LoVo (cell line): ENCODE measurements around the gene FAM177B.

Experiments used
- DNase-seq: peaks from one replicate; pipeline ENCODE4 v3.0.0-alpha.2; 2016; ENCODE audit warnings: low spot score

The FAM177B gene

DNA sequence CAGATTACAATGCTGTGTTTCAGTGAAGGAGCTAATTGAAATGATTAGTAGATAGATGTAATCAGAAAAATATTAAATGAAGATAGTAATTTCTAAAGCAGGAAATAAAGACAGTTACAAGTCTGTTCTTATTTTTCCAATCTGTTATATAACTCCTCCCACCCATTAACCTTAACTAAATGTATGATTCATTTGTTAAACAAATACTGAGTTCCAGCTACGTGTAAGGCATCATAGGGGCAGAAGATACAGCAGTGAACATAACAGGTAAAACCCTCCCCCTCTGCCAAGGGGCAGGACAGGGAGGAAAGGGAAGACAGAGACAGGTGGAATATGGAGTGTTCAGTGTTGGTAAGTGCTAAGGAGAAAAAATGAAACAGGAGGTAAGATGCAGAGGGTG, at the start of gene FAM177B:
Gene FAM177B, plus strand, starts transcription at position 231 of the 400 bp plus-strand sequence. CDS start 9,344 bp downstream, outside the sequence.
- DNase-seq: peak; percentile 6

DNA sequence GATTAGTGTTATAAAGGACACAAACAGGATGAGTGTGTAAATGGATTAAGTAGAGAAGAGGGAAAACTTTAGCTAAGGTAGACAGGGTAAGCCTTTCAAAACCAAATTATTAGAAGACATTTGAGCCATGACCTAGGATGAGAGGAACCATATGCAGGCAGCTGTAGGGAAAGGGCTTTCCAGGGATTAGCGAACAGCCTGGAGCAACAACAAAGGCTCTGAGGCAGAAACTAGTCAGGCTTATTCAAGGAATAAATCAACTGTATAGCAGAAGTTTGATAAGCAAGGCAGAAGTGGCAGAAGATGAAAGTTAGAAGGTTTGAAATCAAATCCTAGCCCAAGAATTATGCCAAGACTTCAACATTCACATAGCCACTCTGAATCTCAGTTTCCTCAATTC, 46.0 kb upstream of the FAM177B start:
- no peak for DNase-seq

DNA sequence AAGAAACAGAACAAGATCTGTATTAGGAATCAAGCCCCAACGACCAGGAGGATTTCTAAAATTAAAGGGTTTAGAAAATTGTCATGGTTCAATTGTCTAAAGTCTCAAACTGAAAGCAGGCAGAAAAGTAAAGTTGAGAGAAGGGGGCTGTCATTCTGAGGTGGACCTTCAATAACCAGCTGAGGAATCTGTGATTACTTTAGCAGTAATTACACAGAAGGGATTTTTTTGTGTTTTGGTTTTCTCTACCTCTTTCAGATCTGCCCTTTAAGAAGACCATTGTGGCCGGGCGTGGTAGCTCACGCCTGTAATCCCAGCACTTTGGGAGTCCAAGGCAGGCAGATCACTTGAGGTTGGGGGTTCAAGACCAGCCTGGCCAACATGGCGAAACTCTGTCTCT, 42.1 kb upstream of the FAM177B start:
- no peak for DNase-seq

DNA sequence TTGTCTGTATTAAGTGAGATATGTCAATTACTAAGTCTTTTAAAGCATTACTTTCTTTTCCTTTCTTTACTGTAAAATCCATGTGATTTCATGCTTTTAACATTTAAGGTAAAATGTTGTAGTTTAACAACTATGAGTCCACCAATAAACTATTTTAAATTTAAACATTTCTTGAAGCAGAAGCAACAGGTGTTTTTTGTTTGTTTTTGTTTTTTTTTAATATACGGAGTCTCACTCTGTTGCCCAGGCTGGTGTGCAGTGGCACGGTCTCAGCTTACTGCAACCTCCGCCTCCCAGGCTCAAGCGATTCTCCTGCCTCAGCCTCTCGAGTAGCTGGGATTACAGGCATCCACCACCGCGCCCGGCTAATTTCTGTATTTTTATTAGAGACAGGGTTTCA, 40.3 kb upstream of the FAM177B start:
- DNase-seq: no peak

DNA sequence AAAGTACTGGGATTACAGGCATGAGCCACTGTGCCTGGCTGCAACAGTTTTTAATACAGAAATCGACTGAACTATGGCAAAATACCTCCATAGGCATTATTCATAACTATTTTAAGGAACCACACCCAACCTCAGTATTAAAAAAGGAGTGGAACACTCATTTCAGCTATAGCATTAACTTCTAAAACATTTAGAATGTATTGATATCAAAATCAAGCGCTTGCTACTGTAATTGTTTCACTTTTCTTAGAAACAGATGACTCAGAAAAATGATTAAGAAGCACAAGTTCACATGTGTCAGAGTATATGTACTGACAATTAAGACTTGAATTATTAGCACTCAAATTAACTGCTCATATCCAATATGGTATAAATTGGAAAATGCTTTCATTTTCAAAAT, 39.8 kb upstream of the FAM177B start:
- DNase-seq: no peak

DNA sequence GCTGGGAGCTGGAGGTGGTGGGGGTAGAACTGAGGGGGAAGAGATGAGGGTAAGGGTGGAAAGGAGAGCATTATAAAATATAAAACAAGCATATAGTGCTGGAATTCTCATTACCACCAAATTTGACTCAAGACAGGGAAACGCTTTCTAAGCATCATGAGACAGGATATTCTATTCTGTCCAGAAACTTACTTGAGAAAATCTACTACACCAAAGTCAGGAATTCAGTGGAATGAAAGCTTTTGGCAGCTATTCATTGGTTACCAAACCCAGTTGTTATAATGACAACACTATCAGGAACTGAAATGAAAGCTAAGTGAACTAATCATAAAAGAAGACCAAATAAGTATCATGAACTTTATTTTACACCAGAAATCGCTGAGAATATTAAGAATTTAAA, 39.2 kb upstream of the FAM177B start:
- no peak for DNase-seq

DNA sequence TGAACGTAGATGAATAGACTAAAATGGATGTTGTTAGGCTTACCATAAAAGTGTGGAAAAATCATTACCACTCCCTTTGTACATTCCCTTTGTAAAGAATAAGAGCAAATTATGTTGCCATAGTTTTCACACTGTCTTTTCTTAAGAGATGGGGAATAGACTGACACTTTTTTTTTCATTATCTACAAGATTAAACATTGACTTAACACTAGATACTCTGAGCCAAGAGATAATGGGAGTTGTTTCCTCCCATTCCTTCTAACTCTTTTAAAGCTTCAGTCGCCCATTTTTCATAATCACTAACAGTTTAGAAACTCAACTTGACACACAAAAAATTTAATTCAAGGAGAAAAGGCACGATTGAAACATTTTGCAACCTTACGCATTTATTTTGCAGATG, 34.8 kb upstream of the FAM177B start:
- DNase-seq: no peak

DNA sequence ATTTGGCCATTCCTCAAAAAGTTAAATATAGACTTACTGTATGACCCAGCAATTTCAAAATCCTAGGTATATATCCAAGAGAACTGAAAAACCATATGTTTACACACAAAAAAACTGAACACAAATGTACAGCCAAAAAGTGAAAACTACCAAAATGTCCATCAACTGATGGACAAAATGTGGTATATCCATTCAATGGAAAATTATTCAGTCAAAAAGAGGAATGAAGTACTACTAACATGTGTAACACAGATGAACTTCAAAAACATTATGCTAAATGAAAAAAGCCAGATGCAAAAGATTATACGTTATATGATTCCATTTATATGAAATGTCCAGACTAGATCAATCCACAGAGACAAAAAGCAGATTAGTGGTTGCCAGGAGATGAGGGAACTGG, 32.7 kb upstream of the FAM177B start:
- no peak for DNase-seq

DNA sequence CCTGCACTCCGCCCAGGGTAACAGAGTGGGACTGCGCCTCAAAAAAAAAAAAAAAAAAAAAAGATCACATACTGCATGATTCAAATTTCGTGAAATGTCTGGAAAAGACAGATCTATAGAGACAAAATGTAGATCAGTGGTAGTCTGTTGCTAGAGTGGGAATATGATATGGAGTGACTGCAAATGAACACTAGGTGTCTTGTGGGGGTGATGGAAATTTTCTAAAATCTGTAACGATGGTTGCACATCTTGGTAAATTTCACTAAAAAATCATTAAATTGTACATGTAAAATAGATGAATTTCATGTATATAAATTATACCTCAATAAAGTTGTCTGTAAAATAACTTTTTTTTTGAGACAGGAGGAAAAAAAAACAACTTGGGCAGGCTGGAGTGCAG, 30.2 kb upstream of the FAM177B start:
- DNase-seq: no peak

DNA sequence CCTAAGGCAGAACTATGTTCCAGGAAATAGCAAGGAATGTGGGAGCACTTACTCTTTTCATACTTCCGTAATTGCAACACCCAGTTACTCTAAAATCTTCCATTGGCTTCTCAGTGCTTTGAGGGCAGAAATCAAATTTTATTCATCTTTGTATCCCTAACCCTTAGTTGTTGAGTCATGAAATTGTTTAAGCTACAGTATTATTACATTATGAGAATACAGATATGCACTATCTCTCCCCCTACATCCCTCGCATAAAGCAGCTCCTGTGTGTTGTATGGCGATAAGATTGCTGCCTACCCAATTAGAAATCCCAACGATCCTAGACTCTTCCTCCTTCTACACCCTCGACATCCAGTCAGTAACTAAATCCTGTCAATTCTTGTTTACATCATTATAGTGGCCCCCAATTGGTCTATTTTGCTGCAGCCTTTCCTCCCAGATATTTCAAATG, 27.3 kb upstream of the FAM177B start:
- no peak for DNase-seq

DNA sequence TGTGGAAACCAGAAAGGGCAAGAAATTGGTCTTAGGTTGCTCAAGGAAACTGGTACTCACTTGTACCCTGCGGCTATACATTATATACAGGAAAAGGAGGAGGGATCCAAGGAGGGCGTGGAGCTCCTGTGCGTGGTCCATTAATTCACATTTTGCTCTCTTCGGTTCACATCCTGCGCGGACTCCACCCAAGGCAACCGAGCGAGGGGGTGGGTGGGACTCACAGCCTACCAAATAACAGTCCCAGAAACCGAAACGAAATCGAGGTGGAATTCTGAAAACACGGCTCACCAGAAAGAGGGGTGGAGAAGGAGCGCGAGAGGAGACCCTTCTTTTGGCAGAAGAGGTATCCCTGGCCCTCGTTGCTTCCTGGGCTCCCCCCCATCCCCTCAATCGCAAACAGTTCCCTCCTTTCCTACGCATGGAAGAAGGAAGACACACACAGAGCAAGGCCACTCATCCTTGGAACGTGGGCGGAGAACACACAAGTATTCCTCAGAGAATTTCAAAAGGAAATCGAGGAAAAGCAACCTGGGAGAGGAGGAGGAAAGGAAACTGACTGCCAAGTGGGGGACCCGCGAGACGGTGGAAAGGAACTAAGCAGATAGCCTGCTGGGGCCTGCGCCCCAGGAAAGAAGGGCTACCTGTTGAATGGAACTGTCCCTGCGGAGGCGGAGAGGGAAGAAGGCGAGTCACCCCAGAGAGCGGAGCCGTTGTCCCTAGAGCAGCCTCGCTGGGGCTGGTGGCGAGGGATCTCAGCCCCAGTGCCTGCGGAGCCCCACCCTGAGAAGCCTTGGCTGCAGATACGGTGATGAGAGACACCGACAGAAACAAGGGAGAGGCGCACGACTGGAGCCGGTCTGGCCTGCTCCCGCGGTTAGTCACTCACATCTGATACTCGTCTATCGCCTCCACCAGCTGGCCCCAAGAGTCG, 25.4 kb upstream of the FAM177B start:
- DNase-seq: peak; percentile 51

DNA sequence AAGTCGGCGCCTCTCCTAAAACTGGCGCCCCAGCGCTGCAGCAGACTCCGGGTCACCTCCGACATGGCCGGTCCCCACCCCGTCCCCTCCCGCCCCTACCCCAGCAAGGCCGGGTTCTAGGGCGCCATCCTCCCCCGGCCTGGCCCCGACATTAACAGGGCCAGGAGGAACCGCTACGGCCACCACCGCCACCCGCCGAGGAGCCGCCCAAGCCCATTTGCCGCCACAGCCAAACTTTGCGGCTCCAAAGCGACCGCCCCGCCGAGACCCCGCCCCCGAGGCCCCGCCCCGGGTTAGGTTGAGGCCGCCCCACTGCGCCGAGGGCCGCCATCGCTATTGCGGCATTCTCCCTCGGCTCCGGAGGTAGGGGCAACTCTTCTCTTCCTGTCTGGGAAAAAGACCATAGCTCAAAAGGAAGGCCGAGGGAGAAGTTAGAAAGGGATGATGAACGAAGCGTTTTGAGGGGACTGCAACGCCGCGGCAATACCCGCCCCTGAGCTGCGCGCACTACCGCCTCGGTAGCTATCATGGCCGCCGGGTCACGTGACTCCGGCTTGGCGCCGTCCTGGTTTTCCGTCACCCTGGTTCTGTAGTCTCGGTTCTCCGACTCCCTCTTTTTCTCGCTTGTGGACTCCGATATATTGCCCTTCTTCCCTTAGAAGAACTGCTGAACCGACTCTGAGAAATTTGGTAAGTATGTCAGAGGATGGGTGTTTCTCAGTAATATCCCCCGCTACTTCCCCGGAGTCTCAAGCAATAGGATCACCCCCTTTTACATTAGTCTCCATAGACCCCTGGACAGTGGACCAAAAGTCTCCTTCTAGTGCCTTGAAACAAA, 24.5 kb upstream of the FAM177B start, which contains the start of the genes AIDA and BROX:
Gene AIDA, minus strand, starts transcription at position 239 of the 838 bp plus-strand sequence. Its CDS starts 174 bp downstream, at position 65.
Gene BROX, plus strand, starts transcription at position 312 of the 838 bp plus-strand sequence. CDS start 3,136 bp downstream, outside the sequence.
- DNase-seq: peak; percentile 87

DNA sequence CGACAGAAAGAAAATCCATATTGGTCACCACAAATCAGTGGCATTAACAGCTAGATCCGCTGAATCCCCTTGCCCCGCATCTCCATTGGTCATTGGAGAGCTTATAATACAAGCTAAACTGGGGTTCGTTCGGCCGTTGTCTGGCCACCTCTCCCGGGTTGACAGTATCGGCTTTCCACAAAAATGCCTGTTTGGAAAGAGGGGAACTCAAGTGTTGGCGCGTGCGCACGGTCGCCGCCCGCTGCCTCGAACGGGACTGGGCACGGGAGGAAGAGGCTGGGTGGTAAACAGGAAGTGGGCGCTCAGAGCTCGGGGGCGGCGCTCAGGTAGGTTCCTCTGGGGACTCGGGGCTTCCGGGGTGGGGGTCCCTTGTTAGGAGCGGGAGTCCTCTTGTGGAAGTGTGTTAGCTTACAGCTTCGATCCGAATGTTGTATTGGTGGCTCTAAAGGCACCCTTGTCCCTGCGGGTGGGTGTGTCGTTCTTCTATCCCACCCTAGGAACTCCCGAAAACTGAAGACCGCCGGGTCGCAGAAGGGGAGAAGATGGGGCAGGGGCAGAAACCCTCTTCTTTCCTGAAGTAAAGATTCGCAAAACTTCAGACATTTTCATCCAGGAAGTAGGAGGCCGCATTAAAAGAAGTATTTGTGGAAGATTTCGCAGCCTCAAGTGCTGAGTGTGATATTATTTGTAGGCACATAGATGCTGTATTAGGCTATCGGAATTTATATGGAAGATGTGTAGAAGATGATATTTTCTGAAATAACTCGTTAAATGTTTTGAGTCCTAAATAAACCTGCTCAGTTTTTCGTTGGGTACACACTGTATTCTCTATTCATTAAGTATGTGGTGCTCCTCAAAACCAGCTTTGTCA, 23.7 kb upstream of the FAM177B start:
- peak; percentile 92 for DNase-seq

DNA sequence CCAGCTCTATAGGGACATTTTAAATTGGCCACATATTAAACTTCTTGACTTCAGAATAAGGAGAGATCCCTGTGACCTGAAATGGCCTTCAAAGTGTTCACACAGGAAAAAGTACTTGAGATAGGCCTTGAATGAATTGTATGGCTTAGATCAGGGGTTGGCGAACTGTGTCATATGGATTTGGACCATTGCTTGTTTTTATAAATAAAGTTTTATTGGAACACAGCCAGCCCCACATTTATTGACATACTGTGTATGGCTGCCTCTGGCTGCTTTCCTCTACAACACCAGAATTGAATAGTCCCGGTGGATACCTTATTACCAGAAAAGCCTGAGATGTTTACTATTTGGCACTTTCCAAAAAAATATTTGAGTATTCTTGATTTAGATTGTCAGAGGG, 20.6 kb upstream of the FAM177B start:
- no peak for DNase-seq

DNA sequence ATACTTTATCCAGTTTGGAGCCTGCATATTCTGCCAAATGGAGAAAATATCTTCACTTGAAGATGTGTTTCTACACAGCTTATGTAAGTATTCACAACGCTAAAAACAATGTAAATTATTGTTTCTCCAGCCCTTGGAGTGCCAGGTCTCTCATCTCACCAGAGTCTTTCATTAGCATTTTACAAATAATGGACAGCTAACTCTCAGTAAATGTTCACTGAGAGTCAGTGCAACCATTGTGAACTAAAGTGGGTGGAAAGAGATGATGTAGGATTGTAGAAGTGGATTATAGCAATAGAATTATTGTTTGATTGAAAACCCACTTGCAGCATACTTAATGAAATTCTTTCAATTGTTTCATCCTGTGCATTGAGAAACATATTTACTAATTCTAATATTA, 8.3 kb upstream of the FAM177B start:
- no peak for DNase-seq

DNA sequence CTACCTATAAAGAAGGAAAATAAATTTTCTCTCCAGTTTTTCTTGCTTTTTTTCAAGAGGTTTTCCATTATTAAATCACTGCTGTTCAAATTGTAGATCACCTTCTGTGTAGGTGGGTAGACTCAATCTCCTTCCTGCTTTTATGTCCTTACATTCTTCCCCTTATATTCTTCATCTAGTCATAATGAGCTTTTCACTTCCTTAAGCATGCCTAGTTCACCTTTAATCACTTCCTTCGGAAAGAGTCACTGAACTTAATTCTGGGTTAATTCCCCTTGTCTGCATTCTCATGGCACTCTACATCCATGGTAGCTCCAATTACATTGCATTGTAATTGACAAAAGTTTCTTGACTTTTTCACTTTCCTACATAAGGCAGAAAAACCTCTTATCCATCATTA, 6.1 kb upstream of the FAM177B start:
- DNase-seq: no peak

DNA sequence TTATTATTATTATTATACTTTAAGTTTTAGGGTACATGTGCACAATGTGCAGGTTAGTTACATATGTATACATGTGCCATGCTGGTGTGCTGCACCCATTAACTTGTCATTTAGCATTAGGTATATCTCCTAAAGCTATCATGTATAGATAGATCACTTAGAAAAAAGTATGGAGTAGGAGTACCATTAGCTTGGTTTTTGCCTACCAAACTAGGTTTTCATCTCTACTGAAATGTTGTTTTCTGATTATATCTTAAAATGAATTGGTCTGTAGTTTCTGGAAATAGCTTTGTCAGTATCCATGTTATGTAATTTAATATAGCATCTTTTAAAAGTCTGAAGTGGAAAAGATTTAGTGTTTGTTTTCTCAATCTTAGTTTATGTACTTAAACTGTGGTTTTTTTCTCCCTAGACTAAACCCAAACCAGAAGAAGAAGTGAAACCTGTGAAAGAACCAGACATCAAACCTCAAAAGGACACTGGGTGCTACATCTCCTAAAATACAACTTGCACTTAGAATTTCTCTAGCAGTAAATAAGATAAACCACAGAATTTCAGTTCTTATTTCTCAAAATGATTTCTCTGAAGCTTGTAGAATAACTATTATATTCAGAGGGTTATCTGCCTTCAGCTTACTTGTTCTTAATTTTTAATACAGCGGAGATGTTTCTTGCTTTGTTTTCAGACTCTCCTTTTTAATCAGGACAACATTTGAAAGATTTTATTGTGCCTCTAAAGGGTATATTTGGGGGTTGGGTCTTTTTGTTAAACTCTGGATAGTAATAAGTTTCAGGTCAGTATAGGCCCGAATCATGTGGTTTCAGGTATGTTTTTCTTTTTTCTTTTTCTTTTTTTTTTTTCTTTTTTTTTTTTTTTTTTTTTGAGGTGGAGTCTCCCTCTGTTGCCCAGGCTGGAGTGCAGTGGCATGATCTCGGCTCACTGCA, 4.5 kb upstream of the FAM177B start:
- no peak for DNase-seq

DNA sequence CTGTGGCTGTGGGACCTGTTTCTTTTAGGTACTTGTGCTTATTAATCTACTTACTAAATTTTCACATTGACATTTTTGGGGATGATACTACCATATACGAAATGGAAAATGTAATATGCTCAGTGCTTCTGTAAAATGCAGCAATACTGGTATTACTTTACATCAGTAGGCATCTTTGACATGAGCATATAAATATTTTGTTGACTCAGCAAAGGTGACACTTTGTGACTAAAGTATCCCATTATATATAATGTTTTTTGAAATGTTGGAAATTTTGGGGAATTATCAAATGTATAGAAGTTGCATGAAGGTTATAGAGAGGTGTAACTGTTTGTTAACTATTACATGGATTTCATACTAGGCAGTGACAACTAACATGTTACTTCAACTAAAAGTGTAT, 2.3 kb upstream of the FAM177B start:
- DNase-seq: no peak

DNA sequence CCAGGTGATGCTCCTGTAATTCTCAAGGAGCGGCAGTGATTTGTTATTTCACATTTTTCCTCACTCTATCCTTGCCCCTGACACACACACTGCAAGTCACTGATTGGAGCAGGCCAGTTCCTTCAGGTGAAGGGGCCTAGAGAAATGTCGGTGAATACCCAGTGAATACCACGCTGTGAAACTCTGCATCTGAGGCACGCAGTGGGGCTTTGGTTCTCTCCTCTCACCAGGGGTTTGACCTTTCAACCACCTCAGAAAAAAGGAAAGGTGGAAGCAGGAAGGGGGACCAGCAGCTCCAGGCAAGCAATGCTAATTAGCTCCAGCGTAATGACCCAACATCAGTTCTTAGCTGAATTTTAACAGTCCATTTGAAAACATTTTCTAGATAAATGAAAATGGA, 532 bp upstream of the FAM177B start:
- DNase-seq: no peak

DNA sequence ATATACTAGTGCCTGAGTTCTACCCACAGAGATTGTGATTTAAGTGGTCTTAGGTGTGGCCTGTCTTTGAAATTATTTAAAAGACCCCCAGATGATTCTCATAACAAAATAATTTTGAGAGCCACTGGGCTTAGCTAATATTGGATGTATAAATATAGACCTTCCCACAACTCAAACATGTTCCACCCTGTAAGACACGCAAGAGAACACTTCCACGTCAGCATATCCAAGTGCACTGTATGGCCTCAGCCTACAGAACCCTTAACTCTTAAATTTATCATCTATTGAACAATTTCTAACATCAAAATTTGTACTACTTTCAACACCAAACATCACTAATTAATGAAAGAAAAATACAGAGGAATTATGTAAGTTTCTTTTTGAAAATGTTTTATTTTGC, 2.5 kb downstream of the FAM177B start:
- DNase-seq: no peak

DNA sequence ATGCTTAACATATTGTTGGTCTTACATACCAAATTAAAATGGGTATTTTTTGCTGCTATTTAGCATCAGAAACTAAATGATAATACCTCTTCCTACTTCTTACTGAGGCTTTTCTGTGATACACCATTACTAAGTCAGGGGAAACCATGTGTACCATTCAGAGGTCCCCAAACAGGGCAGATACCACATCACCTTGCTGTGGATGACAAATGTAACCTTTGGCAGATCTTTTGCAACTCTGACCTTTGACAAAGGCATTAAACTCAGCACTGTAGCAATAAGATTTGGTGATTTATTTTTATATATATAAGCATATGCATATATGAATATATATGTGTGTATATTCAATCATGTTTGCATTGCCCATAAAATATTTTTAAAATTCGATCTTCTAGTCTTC, 2.9 kb downstream of the FAM177B start:
- no peak for DNase-seq
